ENCODE measurements around the gene USP48.

DNA sequence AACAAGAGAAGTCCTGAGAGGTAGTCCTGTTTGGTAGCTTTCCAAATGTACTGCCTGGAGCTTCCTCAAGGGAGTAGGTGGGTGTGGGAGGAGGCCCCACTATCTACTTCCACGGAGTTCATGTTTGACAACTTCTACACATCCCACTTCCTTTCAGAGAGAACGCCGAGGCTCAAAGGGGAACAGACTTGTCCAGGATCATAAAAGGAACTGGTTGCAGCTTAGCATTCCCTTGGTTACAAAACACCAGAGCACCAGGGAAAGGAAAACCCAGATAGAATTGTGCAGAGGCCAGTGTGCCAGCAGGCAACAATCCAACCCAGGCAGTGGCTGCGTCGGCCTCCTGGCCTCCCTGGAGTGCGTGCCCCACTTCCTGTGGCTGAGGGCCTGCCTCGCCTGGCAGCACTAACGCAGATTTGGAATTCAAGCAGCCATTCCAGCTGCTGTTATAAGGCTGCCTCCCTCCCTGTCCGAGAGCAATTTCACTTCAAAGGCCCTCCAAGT lies 109.6 kb downstream of the USP48 start:
- TF ChIP-seq, protein P1, sequence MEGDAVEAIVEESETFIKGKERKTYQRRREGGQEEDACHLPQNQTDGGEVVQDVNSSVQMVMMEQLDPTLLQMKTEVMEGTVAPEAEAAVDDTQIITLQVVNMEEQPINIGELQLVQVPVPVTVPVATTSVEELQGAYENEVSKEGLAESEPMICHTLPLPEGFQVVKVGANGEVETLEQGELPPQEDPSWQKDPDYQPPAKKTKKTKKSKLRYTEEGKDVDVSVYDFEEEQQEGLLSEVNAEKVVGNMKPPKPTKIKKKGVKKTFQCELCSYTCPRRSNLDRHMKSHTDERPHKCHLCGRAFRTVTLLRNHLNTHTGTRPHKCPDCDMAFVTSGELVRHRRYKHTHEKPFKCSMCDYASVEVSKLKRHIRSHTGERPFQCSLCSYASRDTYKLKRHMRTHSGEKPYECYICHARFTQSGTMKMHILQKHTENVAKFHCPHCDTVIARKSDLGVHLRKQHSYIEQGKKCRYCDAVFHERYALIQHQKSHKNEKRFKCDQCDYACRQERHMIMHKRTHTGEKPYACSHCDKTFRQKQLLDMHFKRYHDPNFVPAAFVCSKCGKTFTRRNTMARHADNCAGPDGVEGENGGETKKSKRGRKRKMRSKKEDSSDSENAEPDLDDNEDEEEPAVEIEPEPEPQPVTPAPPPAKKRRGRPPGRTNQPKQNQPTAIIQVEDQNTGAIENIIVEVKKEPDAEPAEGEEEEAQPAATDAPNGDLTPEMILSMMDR (IDR thresholded peaks at IDR 0.05), result no peak
- no peak for TF ChIP-seq EP300 (IDR thresholded peaks at IDR 0.05)
